ENCODE data around the gene ANKRD33B. TPM values are rescaled to one million over a fixed set of nuclear protein-coding genes. Genes with fewer than 3 reads are reported as not detected.

The ANKRD33B gene
- total RNA-seq, 1 donor from 2014 or later, result 0.84 TPM

DNA sequence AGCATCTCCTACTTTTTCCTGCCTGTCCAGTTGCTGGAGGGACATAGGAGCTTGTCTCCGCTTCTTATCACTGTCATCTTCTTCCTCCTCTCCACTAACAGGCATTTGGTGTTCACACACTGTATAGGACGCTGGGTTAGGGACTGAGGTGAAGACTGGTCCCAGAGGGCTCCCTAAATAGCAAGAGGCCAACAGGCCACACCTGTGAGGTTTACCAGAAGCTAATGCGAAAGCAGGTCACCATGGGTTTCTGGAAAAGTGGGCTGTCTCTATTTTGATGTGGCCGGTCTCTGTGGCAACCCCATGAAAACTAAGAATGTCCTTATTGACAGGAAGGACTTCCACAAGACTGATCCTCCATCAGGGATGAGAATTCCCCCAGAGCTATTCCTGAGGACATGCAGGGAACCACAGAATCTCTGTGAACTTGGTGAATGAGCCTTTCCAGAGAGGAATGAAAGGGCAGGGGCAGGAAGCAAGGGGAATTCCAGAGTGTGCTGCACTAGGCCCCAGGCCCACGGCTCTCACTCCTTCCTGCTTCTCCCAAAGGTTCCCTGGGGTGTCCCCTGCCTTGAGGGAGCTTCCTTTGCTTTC lies 135.5 kb downstream of the ANKRD33B start:
- Mint-ChIP-seq H3K36me3 (ENCODE audit: low read depth) (no peaks in the 10 kb centered on the region), H3K27me3 (ENCODE audit: low read depth) (no peaks in the 10 kb centered on the region), H3K27ac (ENCODE audit: unreplicated experiment) (no peak overlapping the region), H3K4me3 (no peak overlapping the region), H3K9me3 (no peaks in the 10 kb centered on the region), H3K4me1 (peaks cover 23% of the 10 kb centered on the region)
- no peak for DNase-seq (ENCODE audit: low read depth, low spot score)
- no peak for TF ChIP-seq CTCF (conservative IDR thresholded peaks at IDR 0.05)

- DNase-seq (ENCODE audit: low read depth, low spot score), result no peak
- H3K36me3 Mint-ChIP-seq (ENCODE audit: low read depth), result no peaks in the 10 kb centered on the region
- H3K27ac Mint-ChIP-seq (ENCODE audit: unreplicated experiment), result no peak overlapping the region
- peaks cover 21% of the 10 kb centered on the region for H3K4me1 Mint-ChIP-seq
- TF ChIP-seq CTCF (conservative IDR thresholded peaks at IDR 0.05), result no peak
- H3K9me3 Mint-ChIP-seq, result no peaks in the 10 kb centered on the region
- H3K4me3 Mint-ChIP-seq, result no peak overlapping the region
- H3K27me3 Mint-ChIP-seq (ENCODE audit: low read depth), result no peaks in the 10 kb centered on the region
These were observed 136.1 kb downstream of the ANKRD33B start for GRCh38 chr5:10699987-10700386.

GRCh38 chr5:10700516-10700915 lies 136.6 kb downstream of the ANKRD33B start:
- Mint-ChIP-seq H3K36me3 (ENCODE audit: low read depth) (no peaks in the 10 kb centered on the region), H3K9me3 (no peaks in the 10 kb centered on the region)
- no peak for TF ChIP-seq CTCF (conservative IDR thresholded peaks at IDR 0.05)

DNA sequence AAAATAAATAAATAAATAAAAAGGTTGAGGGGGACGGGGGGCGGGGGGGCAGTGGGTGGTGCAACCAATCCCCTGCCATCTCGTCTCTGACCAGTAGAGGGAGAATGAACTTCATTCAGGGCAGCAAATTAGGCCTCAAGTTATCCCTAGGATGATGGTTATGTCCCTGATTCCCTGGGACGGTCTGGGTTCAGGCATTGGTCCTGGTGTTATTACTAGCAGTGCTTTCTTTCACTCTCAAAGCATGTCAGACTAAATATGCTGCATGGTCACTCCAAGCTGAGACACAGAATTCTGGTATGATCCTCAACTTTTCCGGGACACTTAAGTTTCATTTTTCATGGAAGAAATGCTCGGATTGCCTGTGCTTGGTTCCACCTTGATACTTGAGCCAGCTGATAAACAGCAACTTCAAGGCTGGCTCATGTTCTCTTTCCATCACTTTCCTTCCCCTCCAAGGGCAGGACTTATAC lies 137.7 kb downstream of the ANKRD33B start:
- no peak overlapping the region for H3K27ac Mint-ChIP-seq (ENCODE audit: unreplicated experiment)

More at GRCh38 chr5:10700516-10700915, 136.6 kb downstream of the ANKRD33B start:
- no peak overlapping the region for H3K27ac Mint-ChIP-seq (ENCODE audit: unreplicated experiment)
- no peak overlapping the region for H3K4me3 Mint-ChIP-seq
- no peak for DNase-seq (ENCODE audit: low read depth, low spot score)
- peaks cover 17% of the 10 kb centered on the region for H3K4me1 Mint-ChIP-seq
- H3K27me3 Mint-ChIP-seq (ENCODE audit: low read depth), result no peaks in the 10 kb centered on the region

DNA sequence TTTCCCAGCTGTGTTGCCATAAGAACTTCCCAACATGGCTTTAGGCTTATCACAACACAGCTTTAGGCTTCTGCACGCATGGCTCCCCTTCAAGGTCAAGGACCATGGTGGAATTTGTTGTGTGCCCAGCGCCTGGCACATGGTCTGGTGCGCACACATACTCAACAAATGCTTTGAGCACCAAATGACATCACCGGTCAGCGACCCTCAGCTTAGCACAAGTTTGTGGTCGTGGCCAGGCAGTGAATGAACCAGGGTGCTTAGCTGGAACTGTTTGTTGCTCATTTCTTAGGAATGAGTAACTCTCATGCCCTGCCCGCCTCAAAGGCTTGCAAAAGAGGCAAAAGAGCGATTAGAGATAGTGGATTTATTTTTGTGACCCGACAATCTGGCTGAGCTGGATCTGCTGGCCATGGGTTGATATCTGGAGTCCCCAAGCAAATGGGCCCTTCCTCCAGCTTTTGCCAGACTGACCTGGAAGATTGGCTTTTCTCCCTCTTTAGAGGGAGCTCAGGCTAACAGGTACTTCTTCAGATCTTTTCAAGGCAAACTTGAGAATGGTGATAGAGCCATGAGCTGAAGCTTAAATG lies 138.3 kb downstream of the ANKRD33B start:
- Mint-ChIP-seq H3K27me3 (ENCODE audit: low read depth) (no peaks in the 10 kb centered on the region), H3K9me3 (no peaks in the 10 kb centered on the region), H3K4me3 (no peak overlapping the region), H3K27ac (ENCODE audit: unreplicated experiment) (no peak overlapping the region), H3K4me1 (peaks cover 13% of the 10 kb centered on the region), H3K36me3 (ENCODE audit: low read depth) (no peaks in the 10 kb centered on the region)
- TF ChIP-seq CTCF (conservative IDR thresholded peaks at IDR 0.05), result no peak
- DNase-seq (ENCODE audit: low read depth, low spot score), result no peak

More for the DNA sequence above, 137.7 kb downstream of the ANKRD33B start:
- TF ChIP-seq CTCF (conservative IDR thresholded peaks at IDR 0.05), result peak; percentile 74
- DNase-seq (ENCODE audit: low read depth, low spot score), result peak; percentile 45
- Mint-ChIP-seq H3K4me3 (no peak overlapping the region), H3K9me3 (no peaks in the 10 kb centered on the region), H3K36me3 (ENCODE audit: low read depth) (no peaks in the 10 kb centered on the region), H3K4me1 (peaks cover 13% of the 10 kb centered on the region), H3K27me3 (ENCODE audit: low read depth) (no peaks in the 10 kb centered on the region)

Measured in neural crest cell (in vitro differentiated cells).